ENCODE results near the gene TRAPPC6A.

TRAPPC6A gene

GRCh38 chr19:45141203-45141900 lies 36.7 kb downstream of the TRAPPC6A start:
- TF ChIP-seq CTCF (IDR thresholded peaks at IDR 0.05; ENCODE audit: low read depth, low read length) (no peak), EZH2phosphoT487 (IDR thresholded peaks at IDR 0.05; ENCODE audit: low read depth) (no peak)
- peaks cover 11% of the 10 kb centered on the region for H3K79me2 ChIP-seq (ENCODE audit: low read length)
- H3K9me3 ChIP-seq (ENCODE audit: insufficient read depth, low read length) = no peaks in the 10 kb centered on the region
- H3K9ac ChIP-seq (ENCODE audit: low read length) = no peak overlapping the region
- peaks cover 21% of the 10 kb centered on the region for H3K4me1 ChIP-seq (ENCODE audit: low read length)
- no peak overlapping the region for H3K27ac ChIP-seq (ENCODE audit: low read length)
- no peak overlapping the region for H2AFZ ChIP-seq (ENCODE audit: low read depth, low read length)
- no peak overlapping the region for H3K4me2 ChIP-seq (ENCODE audit: low read length)
- no peak overlapping the region for H3K4me3 ChIP-seq (ENCODE audit: low read length)
- no peaks in the 10 kb centered on the region for H3K27me3 ChIP-seq (ENCODE audit: low read depth, low read length)
- peaks cover 4% of the 10 kb centered on the region for H3K36me3 ChIP-seq (replicated peaks; ENCODE audit: low read depth, low read length)
- no peaks in the 10 kb centered on the region for H4K20me1 ChIP-seq (ENCODE audit: insufficient read depth, low read length)

GRCh38 chr19:45140533-45140932 lies 37.5 kb downstream of the TRAPPC6A start:
- no peak overlapping the region for H2AFZ ChIP-seq (ENCODE audit: low read depth, low read length)
- H3K4me3 ChIP-seq (ENCODE audit: low read length) = no peak overlapping the region
- H3K4me1 ChIP-seq (ENCODE audit: low read length) = peaks cover 28% of the 10 kb centered on the region
- no peak overlapping the region for H3K27ac ChIP-seq (ENCODE audit: low read length)
- H3K4me2 ChIP-seq (ENCODE audit: low read length) = no peak overlapping the region
- peaks cover 11% of the 10 kb centered on the region for H3K79me2 ChIP-seq (ENCODE audit: low read length)
- TF ChIP-seq EZH2phosphoT487 (IDR thresholded peaks at IDR 0.05; ENCODE audit: low read depth) = no peak
- TF ChIP-seq CTCF (IDR thresholded peaks at IDR 0.05; ENCODE audit: low read depth, low read length) = no peak
- H3K27me3 ChIP-seq (ENCODE audit: low read depth, low read length) = no peaks in the 10 kb centered on the region
- no peaks in the 10 kb centered on the region for H4K20me1 ChIP-seq (ENCODE audit: insufficient read depth, low read length)
- no peak overlapping the region for H3K9ac ChIP-seq (ENCODE audit: low read length)
- no peaks in the 10 kb centered on the region for H3K9me3 ChIP-seq (ENCODE audit: insufficient read depth, low read length)
- H3K36me3 ChIP-seq (replicated peaks; ENCODE audit: low read depth, low read length) = peaks cover 4% of the 10 kb centered on the region

GRCh38 chr19:45140144-45140503 lies 37.9 kb downstream of the TRAPPC6A start:
- Histone ChIP-seq H3K4me3 (ENCODE audit: low read length) (no peak overlapping the region), H3K4me1 (ENCODE audit: low read length) (peaks cover 28% of the 10 kb centered on the region), H3K27me3 (ENCODE audit: low read depth, low read length) (no peaks in the 10 kb centered on the region), H3K9me3 (ENCODE audit: insufficient read depth, low read length) (no peaks in the 10 kb centered on the region), H3K79me2 (ENCODE audit: low read length) (peaks cover 15% of the 10 kb centered on the region), H3K27ac (ENCODE audit: low read length) (no peak overlapping the region), H4K20me1 (ENCODE audit: insufficient read depth, low read length) (no peaks in the 10 kb centered on the region), H2AFZ (ENCODE audit: low read depth, low read length) (no peak overlapping the region), H3K9ac (ENCODE audit: low read length) (no peak overlapping the region), H3K36me3 (replicated peaks; ENCODE audit: low read depth, low read length) (peaks cover 6% of the 10 kb centered on the region), H3K4me2 (ENCODE audit: low read length) (no peak overlapping the region)
- TF ChIP-seq EZH2phosphoT487 (IDR thresholded peaks at IDR 0.05; ENCODE audit: low read depth) (no peak), CTCF (IDR thresholded peaks at IDR 0.05; ENCODE audit: low read depth, low read length) (no peak)

GRCh38 chr19:45139286-45140143 lies 38.5 kb downstream of the TRAPPC6A start:
- peaks cover 16% of the 10 kb centered on the region for H3K79me2 ChIP-seq (ENCODE audit: low read length)
- no peak overlapping the region for H3K4me2 ChIP-seq (ENCODE audit: low read length)
- peaks cover 28% of the 10 kb centered on the region for H3K4me1 ChIP-seq (ENCODE audit: low read length)
- H3K36me3 ChIP-seq (replicated peaks; ENCODE audit: low read depth, low read length) = peaks cover 6% of the 10 kb centered on the region
- no peaks in the 10 kb centered on the region for H3K27me3 ChIP-seq (ENCODE audit: low read depth, low read length)
- no peak overlapping the region for H2AFZ ChIP-seq (ENCODE audit: low read depth, low read length)
- no peak for TF ChIP-seq CTCF (IDR thresholded peaks at IDR 0.05; ENCODE audit: low read depth, low read length)
- TF ChIP-seq EZH2phosphoT487 (IDR thresholded peaks at IDR 0.05; ENCODE audit: low read depth) = no peak
- H3K4me3 ChIP-seq (ENCODE audit: low read length) = no peak overlapping the region
- H3K9ac ChIP-seq (ENCODE audit: low read length) = no peak overlapping the region
- no peaks in the 10 kb centered on the region for H4K20me1 ChIP-seq (ENCODE audit: insufficient read depth, low read length)
- no peak overlapping the region for H3K27ac ChIP-seq (ENCODE audit: low read length)
- H3K9me3 ChIP-seq (ENCODE audit: insufficient read depth, low read length) = no peaks in the 10 kb centered on the region

All from OCI-LY3 (cell line).